Suprapubic skin (tissue), 4 donors: ENCODE results near the gene LRRFIP1.

Experiments used
- EP300 ChIP-seq: sonication (generic); formaldehyde crosslinking; IDR thresholded peaks from one replicate; pipeline ENCODE4 v1.6.1; 2017; ENCODE audit warnings: antibody characterized with exemption
- POLR2A ChIP-seq, 2 donors: fragments of 450-650 bp; IDR thresholded peaks; one replicate each; pipeline ENCODE4 v1.6.1; 2017; ENCODE audit warnings: antibody characterized with exemption in 2 of 2, mild to moderate bottlenecking in 2 of 2, moderate library complexity in 2 of 2
- POLR2AphosphoS5 ChIP-seq, 3 donors: sonication (generic); formaldehyde crosslinking; IDR thresholded peaks; one replicate each; pipeline ENCODE4 v1.6.1; 2017; ENCODE audit warnings: antibody characterized with exemption in 3 of 3
- TF ChIP-seq, protein P1 (sequence below), 2 donors: fragments of 200-600 bp in 1 of 2; fragments of 450-650 bp in 1 of 2; sonication (generic) in 1 of 2; IDR thresholded peaks; one replicate each; pipeline ENCODE4 v1.5.1; 2016 to 2019; ENCODE audit warnings: antibody characterized with exemption in 2 of 2, mild to moderate bottlenecking in 1 of 2, moderate library complexity in 1 of 2

DNA sequence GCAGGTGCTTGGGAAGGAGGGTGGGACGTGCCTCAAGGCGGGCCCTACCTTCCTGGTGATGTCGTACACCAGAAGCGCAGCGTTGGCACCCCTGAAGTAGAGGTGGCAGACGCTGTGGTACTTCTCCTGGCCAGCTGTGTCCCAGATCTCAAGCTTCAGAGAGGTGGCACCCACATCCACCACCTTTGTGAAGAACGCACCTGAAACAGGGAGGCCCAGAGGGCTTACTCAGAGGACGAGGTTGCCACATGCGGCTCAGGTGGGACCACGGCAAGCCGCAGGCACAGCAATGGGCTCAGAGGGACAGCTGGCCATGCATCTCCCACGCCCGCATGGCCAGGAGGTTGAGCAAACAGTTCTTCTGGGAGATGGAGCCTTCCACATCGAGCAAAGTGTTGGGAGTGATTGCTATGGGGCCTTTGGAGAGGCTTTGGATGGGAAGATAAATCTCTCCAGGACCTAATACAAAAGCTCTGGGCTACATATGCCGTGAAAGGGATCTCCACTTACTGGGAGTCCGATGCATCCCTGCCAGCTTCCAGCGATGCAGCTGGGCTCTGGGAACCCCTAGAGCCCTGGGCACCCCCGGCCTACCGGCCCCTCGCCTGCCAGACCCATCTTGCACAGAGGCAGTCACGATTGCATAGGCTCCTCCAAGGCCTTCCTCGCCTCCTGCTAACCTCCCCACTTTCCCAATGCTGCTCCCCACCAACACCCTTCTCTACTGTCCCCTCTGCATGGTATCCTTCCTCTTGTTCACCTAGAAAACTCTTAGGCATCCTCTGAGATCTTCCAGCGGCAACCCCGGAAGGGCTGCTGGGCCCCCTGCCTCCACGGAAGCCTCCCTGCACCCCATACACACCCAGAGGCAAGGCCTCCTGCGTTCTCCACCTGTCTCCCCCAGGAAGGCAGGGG, 49.2 kb upstream of the LRRFIP1 start:
- TF ChIP-seq POLR2A (IDR thresholded peaks at IDR 0.05): no peak
- TF ChIP-seq, protein P1, sequence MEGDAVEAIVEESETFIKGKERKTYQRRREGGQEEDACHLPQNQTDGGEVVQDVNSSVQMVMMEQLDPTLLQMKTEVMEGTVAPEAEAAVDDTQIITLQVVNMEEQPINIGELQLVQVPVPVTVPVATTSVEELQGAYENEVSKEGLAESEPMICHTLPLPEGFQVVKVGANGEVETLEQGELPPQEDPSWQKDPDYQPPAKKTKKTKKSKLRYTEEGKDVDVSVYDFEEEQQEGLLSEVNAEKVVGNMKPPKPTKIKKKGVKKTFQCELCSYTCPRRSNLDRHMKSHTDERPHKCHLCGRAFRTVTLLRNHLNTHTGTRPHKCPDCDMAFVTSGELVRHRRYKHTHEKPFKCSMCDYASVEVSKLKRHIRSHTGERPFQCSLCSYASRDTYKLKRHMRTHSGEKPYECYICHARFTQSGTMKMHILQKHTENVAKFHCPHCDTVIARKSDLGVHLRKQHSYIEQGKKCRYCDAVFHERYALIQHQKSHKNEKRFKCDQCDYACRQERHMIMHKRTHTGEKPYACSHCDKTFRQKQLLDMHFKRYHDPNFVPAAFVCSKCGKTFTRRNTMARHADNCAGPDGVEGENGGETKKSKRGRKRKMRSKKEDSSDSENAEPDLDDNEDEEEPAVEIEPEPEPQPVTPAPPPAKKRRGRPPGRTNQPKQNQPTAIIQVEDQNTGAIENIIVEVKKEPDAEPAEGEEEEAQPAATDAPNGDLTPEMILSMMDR (IDR thresholded peaks at IDR 0.05): no peak
- no peak for TF ChIP-seq EP300
- TF ChIP-seq POLR2AphosphoS5 (IDR thresholded peaks at IDR 0.05): no peak
